ENCODE data around the gene NKIRAS1. TPM values are rescaled to one million over a fixed set of nuclear protein-coding genes. Genes with fewer than 3 reads are reported as not detected.

The NKIRAS1 gene
- total and polyA plus RNA-seq, 2 donors (not counting 1 experiment from before 2014, with no cell fraction given) = 15.8 to 17.8 TPM

- Histone ChIP-seq H3K4me2 (ENCODE audit: extremely low read depth, insufficient read depth, low read length) (no peak overlapping the region), H3K9ac (ENCODE audit: insufficient read depth, low read length) (no peak overlapping the region), H3K27me3 (ENCODE audit: control insufficient read depth, insufficient read depth, low read length) (no peaks in the 10 kb centered on the region), H3K4me1 (ENCODE audit: control insufficient read depth, extremely low read depth, insufficient read depth, low read length) (peaks cover 14% of the 10 kb centered on the region), H3K36me3 (ENCODE audit: control insufficient read depth, insufficient read depth, low read length) (no peaks in the 10 kb centered on the region), H3K4me3 (replicated peaks in 1 of 4; ENCODE audit: control extremely low read depth in 1 of 4, insufficient read depth in 1 of 4, low read depth in 3 of 4, low read length in 4 of 4) (no peak overlapping the region), H3K79me2 (ENCODE audit: control insufficient read depth, insufficient read depth, low read length) (peaks cover 14% of the 10 kb centered on the region), H2AFZ (ENCODE audit: low read length) (no peak overlapping the region), H3K9me3 (ENCODE audit: control insufficient read depth, insufficient read depth, low read depth, low read length) (no peaks in the 10 kb centered on the region), H3K27ac (ENCODE audit: insufficient read depth, low read length) (no peak overlapping the region), H4K20me1 (ENCODE audit: control insufficient read depth, extremely low read depth, insufficient read depth, low read length) (peaks cover 2% of the 10 kb centered on the region)
- TF ChIP-seq CTCF (conservative IDR thresholded peaks at IDR 0.05 in 1 of 2, IDR thresholded peaks at IDR 0.05 in 1 of 2; ENCODE audit: low read depth in 1 of 2, low read length in 2 of 2) (no peak), EZH2 (IDR thresholded peaks at IDR 0.05; ENCODE audit: low read length, missing control alignments) (no peak)
- no peak for DNase-seq (ENCODE audit: low read depth in 2 of 2)
Observed at GRCh38 chr3:23864931-23865330, 51.9 kb downstream of the NKIRAS1 start.

- Histone ChIP-seq H3K9ac (ENCODE audit: insufficient read depth, low read length) (no peak overlapping the region), H3K27ac (ENCODE audit: insufficient read depth, low read length) (no peak overlapping the region), H3K4me3 (replicated peaks in 1 of 4; ENCODE audit: control extremely low read depth in 1 of 4, insufficient read depth in 1 of 4, low read depth in 3 of 4, low read length in 4 of 4) (no peak overlapping the region), H3K4me2 (ENCODE audit: extremely low read depth, insufficient read depth, low read length) (no peak overlapping the region), H3K4me1 (ENCODE audit: control insufficient read depth, extremely low read depth, insufficient read depth, low read length) (peaks cover 14% of the 10 kb centered on the region), H3K79me2 (ENCODE audit: control insufficient read depth, insufficient read depth, low read length) (peaks cover 15% of the 10 kb centered on the region), H4K20me1 (ENCODE audit: control insufficient read depth, extremely low read depth, insufficient read depth, low read length) (peaks cover 2% of the 10 kb centered on the region), H3K36me3 (ENCODE audit: control insufficient read depth, insufficient read depth, low read length) (no peaks in the 10 kb centered on the region), H3K9me3 (ENCODE audit: control insufficient read depth, insufficient read depth, low read depth, low read length) (no peaks in the 10 kb centered on the region), H3K27me3 (ENCODE audit: control insufficient read depth, insufficient read depth, low read length) (no peaks in the 10 kb centered on the region), H2AFZ (ENCODE audit: low read length) (no peak overlapping the region)
- no peak for TF ChIP-seq EZH2 (IDR thresholded peaks at IDR 0.05; ENCODE audit: low read length, missing control alignments)
- TF ChIP-seq CTCF (conservative IDR thresholded peaks at IDR 0.05 in 1 of 2, IDR thresholded peaks at IDR 0.05 in 1 of 2; ENCODE audit: low read depth in 1 of 2, low read length in 2 of 2) = no peak
- DNase-seq (ENCODE audit: low read depth in 2 of 2) = peak in 1 of 2 donors; percentile 40
Observed at GRCh38 chr3:23863060-23863459, 53.7 kb downstream of the NKIRAS1 start.

GRCh38 chr3:23861689-23862088 lies 55.1 kb downstream of the NKIRAS1 start:
- Histone ChIP-seq H3K27me3 (ENCODE audit: control insufficient read depth, insufficient read depth, low read length) (no peaks in the 10 kb centered on the region), H3K36me3 (ENCODE audit: control insufficient read depth, insufficient read depth, low read length) (no peaks in the 10 kb centered on the region), H3K9me3 (ENCODE audit: control insufficient read depth, insufficient read depth, low read depth, low read length) (no peaks in the 10 kb centered on the region), H3K27ac (ENCODE audit: insufficient read depth, low read length) (no peak overlapping the region), H3K4me1 (ENCODE audit: control insufficient read depth, extremely low read depth, insufficient read depth, low read length) (peaks cover 16% of the 10 kb centered on the region), H2AFZ (ENCODE audit: low read length) (no peak overlapping the region), H3K9ac (ENCODE audit: insufficient read depth, low read length) (no peak overlapping the region), H3K79me2 (ENCODE audit: control insufficient read depth, insufficient read depth, low read length) (peaks cover 20% of the 10 kb centered on the region), H4K20me1 (ENCODE audit: control insufficient read depth, extremely low read depth, insufficient read depth, low read length) (no peaks in the 10 kb centered on the region), H3K4me3 (replicated peaks in 1 of 4; ENCODE audit: control extremely low read depth in 1 of 4, insufficient read depth in 1 of 4, low read depth in 3 of 4, low read length in 4 of 4) (no peak overlapping the region), H3K4me2 (ENCODE audit: extremely low read depth, insufficient read depth, low read length) (no peak overlapping the region)
- TF ChIP-seq EZH2 (IDR thresholded peaks at IDR 0.05; ENCODE audit: low read length, missing control alignments) = no peak
- no peak for TF ChIP-seq CTCF (conservative IDR thresholded peaks at IDR 0.05 in 1 of 2, IDR thresholded peaks at IDR 0.05 in 1 of 2; ENCODE audit: low read depth in 1 of 2, low read length in 2 of 2)
- no peak for DNase-seq (ENCODE audit: low read depth in 2 of 2)
